Ascending aorta (tissue), 2 donors: ENCODE data around the gene KCNB1. TPM values are rescaled to one million over a fixed set of nuclear protein-coding genes. Genes with fewer than 3 reads are reported as not detected.

Source experiments
- DNase-seq, 2 donors: peaks; one replicate each; pipeline ENCODE4 v3.0.0-alpha.2; 2019; ENCODE audit warnings: low spot score in 2 of 2
- H3K27ac ChIP-seq, 2 donors: fragments of 200-600 bp; sonication (generic); one replicate each; pipeline ENCODE4 v1.5.1; 2016 to 2017; ENCODE audit warnings: mild to moderate bottlenecking in 1 of 2
- H3K27me3 ChIP-seq: fragments of 200-600 bp; sonication (generic); one replicate; pipeline ENCODE4 v1.5.1; 2017
- H3K36me3 ChIP-seq, 2 donors: fragments of 200-600 bp; sonication (generic); one replicate each; pipeline ENCODE4 v1.5.1; 2016
- H3K4me1 ChIP-seq, 2 donors: fragments of 200-600 bp; sonication (generic); one replicate each; pipeline ENCODE4 v1.5.1; 2016 to 2017; ENCODE audit warnings: mild to moderate bottlenecking in 1 of 2
- H3K4me3 ChIP-seq, 2 donors: fragments of 200-600 bp; sonication (generic); one replicate each; pipeline ENCODE4 v1.5.1; 2016 to 2017; ENCODE audit warnings: mild to moderate bottlenecking in 1 of 2
- H3K9me3 ChIP-seq, 2 donors: fragments of 200-600 bp; sonication (generic); one replicate each; pipeline ENCODE4 v1.5.1; 2016
- CTCF ChIP-seq, 3 experiments: fragments of 200-600 bp in 2 of 3; fragments of 450-650 bp in 1 of 3; sonication (generic) in 2 of 3; IDR thresholded peaks; one replicate each; pipeline ENCODE4 v1.5.1; 2016 to 2019; ENCODE audit warnings: antibody characterized with exemption in 3 of 3, mild to moderate bottlenecking in 1 of 3, moderate library complexity in 1 of 3
- intact Hi-C: fragments of 100-400 bp; cut with DNase I; formaldehyde crosslinking; loops from one replicate; pipeline ENCODE4 v1.15.1; 2023
- total RNA-seq: library from RNA; depleted of rRNA; stranded (reverse); fragments of >200 nt; gene quantifications from one replicate; pipeline ENCODE4 v1.1.0, GENCODE V29; 2016

Gene KCNB1
- total RNA-seq, 1 donor from 2014 or later: not detected

- Histone ChIP-seq H3K27ac (peak overlapping the region in 1 of 2 donors; percentile 16), H3K4me3 (peak overlapping the region in 1 of 2 donors; percentile 48)
- intact Hi-C loops: no loop called here
These were observed 142.1 kb downstream of the KCNB1 start for GRCh38 chr20:49340161-49340966.

GRCh38 chr20:49339123-49339522 lies 143.3 kb downstream of the KCNB1 start:
- intact Hi-C loops: no loop called here
- peaks cover 0 to 3% of the 10 kb centered on the region in 2 donors for H3K4me1 ChIP-seq
- H3K9me3 ChIP-seq: no peaks in the 10 kb centered on the region
- H3K27me3 ChIP-seq: no peaks in the 10 kb centered on the region
- no peak for DNase-seq
- H3K36me3 ChIP-seq: no peaks in the 10 kb centered on the region
- TF ChIP-seq CTCF (IDR thresholded peaks at IDR 0.05): no peak
- no peak overlapping the region for H3K27ac ChIP-seq
- H3K4me3 ChIP-seq: no peak overlapping the region

More at GRCh38 chr20:49340161-49340966, 142.1 kb downstream of the KCNB1 start:
- DNase-seq: no peak
- no peaks in the 10 kb centered on the region for H3K36me3 ChIP-seq
- no peaks in the 10 kb centered on the region for H3K9me3 ChIP-seq
- H3K27me3 ChIP-seq: no peaks in the 10 kb centered on the region
- peaks cover 0 to 11% of the 10 kb centered on the region in 2 donors for H3K4me1 ChIP-seq
- TF ChIP-seq CTCF (IDR thresholded peaks at IDR 0.05): no peak

- H3K27me3 ChIP-seq: no peaks in the 10 kb centered on the region
- H3K9me3 ChIP-seq: no peaks in the 10 kb centered on the region
- no peak overlapping the region for H3K27ac ChIP-seq
- no peak for DNase-seq
- H3K36me3 ChIP-seq: no peaks in the 10 kb centered on the region
- intact Hi-C loops: no loop called here
- peaks cover 0 to 3% of the 10 kb centered on the region in 2 donors for H3K4me1 ChIP-seq
- TF ChIP-seq CTCF (IDR thresholded peaks at IDR 0.05): no peak
- no peak overlapping the region for H3K4me3 ChIP-seq
These were observed 144.4 kb downstream of the KCNB1 start for GRCh38 chr20:49338061-49338460.

GRCh38 chr20:49337357-49337756 lies 145.1 kb downstream of the KCNB1 start:
- Histone ChIP-seq H3K27me3 (no peaks in the 10 kb centered on the region), H3K4me1 (peaks cover 0 to 3% of the 10 kb centered on the region in 2 donors), H3K9me3 (no peaks in the 10 kb centered on the region), H3K27ac (no peak overlapping the region), H3K4me3 (no peak overlapping the region), H3K36me3 (no peaks in the 10 kb centered on the region)
- no peak for TF ChIP-seq CTCF (IDR thresholded peaks at IDR 0.05)
- intact Hi-C loops: no loop called here
- no peak for DNase-seq

- DNase-seq: no peak
- TF ChIP-seq CTCF (IDR thresholded peaks at IDR 0.05): no peak
- H3K9me3 ChIP-seq: no peaks in the 10 kb centered on the region
- peaks cover 0 to 3% of the 10 kb centered on the region in 2 donors for H3K4me1 ChIP-seq
- no peaks in the 10 kb centered on the region for H3K27me3 ChIP-seq
- intact Hi-C loops: no loop called here
- H3K27ac ChIP-seq: no peak overlapping the region
- H3K36me3 ChIP-seq: no peaks in the 10 kb centered on the region
- H3K4me3 ChIP-seq: no peak overlapping the region
These were observed 145.7 kb downstream of the KCNB1 start for GRCh38 chr20:49336786-49337185.
